Muscle of leg (tissue), 11 donors: ENCODE results near the gene MT1E. TPM values are rescaled to one million over a fixed set of nuclear protein-coding genes. Genes with fewer than 3 reads are reported as not detected.
A peak's percentile ranks its signal among the peaks of the same experiment; 100 is the strongest.

ENCODE experiments used
- DNase-seq: peaks from one replicate; pipeline ENCODE4 v3.0.0; 2013
- H3K27ac ChIP-seq: one replicate; pipeline ENCODE4 v1.5.1; 2013; ENCODE audit warnings: mild to moderate bottlenecking, low read length, control low read depth
- H3K27me3 ChIP-seq: one replicate; pipeline ENCODE4 v1.6.1; 2013; ENCODE audit warnings: low read length; ENCODE audit not compliant: control insufficient read depth, insufficient read depth
- H3K36me3 ChIP-seq: one replicate; pipeline ENCODE4 v1.6.1; 2013; ENCODE audit warnings: low read length; ENCODE audit not compliant: control insufficient read depth, insufficient read depth
- H3K4me1 ChIP-seq: one replicate; pipeline ENCODE4 v1.6.1; 2013; ENCODE audit warnings: low read length; ENCODE audit not compliant: control insufficient read depth, insufficient read depth
- H3K4me3 ChIP-seq: one replicate; pipeline ENCODE4 v1.5.1; 2013; ENCODE audit warnings: low read length, control low read depth
- H3K9me3 ChIP-seq: replicated peaks from 2 replicates; pipeline ENCODE4 v1.6.1; 2013; ENCODE audit warnings: low read depth, low read length; ENCODE audit not compliant: control insufficient read depth
- WGBS: methylation state at CpG from one replicate; pipeline ENCODE4 v1.1.5; 2013; ENCODE audit warnings: missing lambda C conversion rate; ENCODE audit not compliant: insufficient coverage; 5-methylcytosine and 5-hydroxymethylcytosine counted together
- polyA plus RNA-seq, 8 donors: library from polyadenylated mRNA; unstranded; fragments of 120-200 nt; gene quantifications; one replicate each; pipeline versions ENCODE4 v1.2.1 to v1.2.3, GENCODE V29; 2013; ENCODE audit warnings: inconsistent platforms in 1 of 8, low replicate concordance in 1 of 8; ENCODE audit not compliant: insufficient read length in 8 of 8, insufficient read depth in 1 of 8
- total RNA-seq: library from RNA; stranded (reverse); fragments of 120-200 nt; gene quantifications from one replicate; pipeline ENCODE4 v1.2.4, GENCODE V29; 2013

Gene MT1E
- total and polyA plus RNA-seq, 9 donors = 7.4 to 29.0 (median 12.3) TPM

DNA sequence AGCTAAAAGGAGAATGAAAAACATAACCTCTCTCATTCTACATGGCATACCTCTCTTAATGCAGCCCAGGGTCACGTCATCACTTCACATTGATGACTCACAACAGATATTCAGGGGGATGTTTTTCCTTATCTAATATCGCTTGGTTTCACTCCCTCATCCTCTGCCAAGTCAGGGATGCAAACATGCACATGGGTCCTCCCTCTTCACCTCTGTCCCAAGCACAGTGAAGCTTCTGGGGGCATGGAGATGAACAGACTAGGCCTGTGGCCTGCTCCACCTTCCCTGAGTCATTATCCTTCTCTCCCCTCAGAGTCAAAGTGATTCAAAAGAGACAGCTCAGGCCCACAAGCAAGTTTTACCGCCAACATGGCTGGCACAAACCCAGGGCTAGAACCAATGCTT, 19.5 kb upstream of the MT1E start:
- Histone ChIP-seq H3K36me3 (no peaks in the 10 kb centered on the region), H3K9me3 (no peaks in the 10 kb centered on the region), H3K27ac (peak overlapping the region; percentile 91), H3K4me1 (peaks cover 45% of the 10 kb centered on the region), H3K4me3 (no peak overlapping the region), H3K27me3 (peaks cover 6% of the 10 kb centered on the region)
- 30% methylated on average over 1 of the region's 3 CpGs for WGBS
- DNase-seq = no peak

DNA sequence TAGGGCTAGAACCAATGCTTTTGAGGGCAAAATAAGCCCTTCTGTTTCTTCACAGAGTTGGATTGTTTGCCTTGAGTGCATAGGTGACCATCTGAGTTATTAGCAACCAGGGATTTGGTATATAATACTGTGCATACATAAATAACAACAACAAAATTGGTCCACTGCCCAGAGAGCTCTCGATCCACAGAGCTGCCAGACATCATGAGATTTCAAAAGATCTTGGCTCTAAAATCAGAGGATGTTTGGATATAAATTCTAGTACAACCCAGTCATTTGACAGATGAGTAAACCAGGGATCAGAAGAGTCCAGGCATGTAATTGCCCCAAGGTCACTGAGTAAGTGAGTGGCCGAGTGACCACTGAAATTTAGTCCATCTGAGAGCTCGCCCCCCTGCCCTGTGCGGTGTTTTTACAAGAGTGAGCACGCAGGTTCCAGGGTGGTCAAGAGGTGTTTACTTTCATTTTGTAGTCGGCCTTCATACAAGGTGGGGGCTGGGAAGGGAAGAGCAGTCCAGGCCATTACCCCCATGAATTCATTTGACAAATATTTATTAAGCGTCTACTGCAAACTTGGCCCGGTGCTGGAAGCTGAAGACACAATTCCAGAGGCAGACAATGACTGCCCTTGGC, 19.0 kb upstream of the MT1E start:
- DNase-seq = peak; percentile 77
- no peaks in the 10 kb centered on the region for H3K9me3 ChIP-seq
- H3K4me3 ChIP-seq = no peak overlapping the region
- WGBS = 20% methylated on average over 1 of the region's 8 CpGs
- H3K27ac ChIP-seq = peak overlapping the region; percentile 91
- H3K36me3 ChIP-seq = no peaks in the 10 kb centered on the region
- H3K27me3 ChIP-seq = peaks cover 1% of the 10 kb centered on the region
- H3K4me1 ChIP-seq = peaks cover 50% of the 10 kb centered on the region

DNA sequence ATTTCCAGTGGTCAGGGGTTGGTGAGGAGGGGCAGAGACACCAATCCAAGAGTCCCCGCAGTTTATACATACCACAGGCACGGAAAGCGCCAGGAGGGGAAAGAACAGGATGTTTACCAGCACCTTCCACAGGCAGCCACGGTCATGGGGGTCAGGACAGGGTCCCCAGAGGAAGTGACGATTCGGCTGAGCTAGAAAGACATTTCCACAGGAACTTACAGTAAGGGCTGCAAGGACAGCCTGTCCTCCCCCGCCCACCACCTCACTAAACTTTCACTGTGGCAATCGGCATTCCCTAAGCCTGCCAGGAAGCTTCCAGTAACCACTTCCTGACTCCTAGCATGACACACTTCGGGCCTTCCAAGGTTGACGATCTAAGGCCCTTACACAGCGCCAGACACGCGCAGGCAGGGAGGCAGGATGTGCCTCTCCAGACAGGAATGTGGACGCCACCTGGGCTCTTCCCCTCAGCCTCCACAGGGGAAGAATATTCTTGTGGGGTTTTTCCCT, 18.4 kb upstream of the MT1E start:
- no peak overlapping the region for H3K4me3 ChIP-seq
- DNase-seq = peak; percentile 83
- no peaks in the 10 kb centered on the region for H3K9me3 ChIP-seq
- WGBS = 33% methylated on average over 1 of the region's 14 CpGs
- H3K36me3 ChIP-seq = no peaks in the 10 kb centered on the region
- no peaks in the 10 kb centered on the region for H3K27me3 ChIP-seq
- peak overlapping the region; percentile 91 for H3K27ac ChIP-seq
- peaks cover 55% of the 10 kb centered on the region for H3K4me1 ChIP-seq

DNA sequence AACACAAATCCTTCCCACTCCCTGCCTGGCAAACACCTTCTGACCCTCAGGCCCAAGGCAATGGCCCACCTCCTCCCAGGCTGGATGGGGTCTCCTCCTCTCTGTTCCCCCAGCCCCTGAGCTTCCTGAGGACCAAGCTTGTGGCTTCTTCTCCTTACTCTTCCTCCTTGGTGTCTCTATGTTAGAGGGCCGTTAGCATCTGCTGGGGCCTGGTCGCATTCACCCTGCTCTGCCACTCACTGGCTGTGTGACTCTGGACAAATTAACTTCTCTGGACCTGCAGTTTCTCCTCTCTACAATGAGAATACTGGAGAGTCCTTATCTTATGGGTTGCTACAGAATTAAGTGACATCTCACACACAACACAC, 17.9 kb upstream of the MT1E start:
- no CpG with 5 or more reads among the region's 2 CpGs for WGBS
- Histone ChIP-seq H3K9me3 (no peaks in the 10 kb centered on the region), H3K27ac (peak overlapping the region; percentile 91), H3K36me3 (no peaks in the 10 kb centered on the region), H3K27me3 (no peaks in the 10 kb centered on the region), H3K4me3 (peak overlapping the region; percentile 49), H3K4me1 (peaks cover 55% of the 10 kb centered on the region)
- DNase-seq = no peak

DNA sequence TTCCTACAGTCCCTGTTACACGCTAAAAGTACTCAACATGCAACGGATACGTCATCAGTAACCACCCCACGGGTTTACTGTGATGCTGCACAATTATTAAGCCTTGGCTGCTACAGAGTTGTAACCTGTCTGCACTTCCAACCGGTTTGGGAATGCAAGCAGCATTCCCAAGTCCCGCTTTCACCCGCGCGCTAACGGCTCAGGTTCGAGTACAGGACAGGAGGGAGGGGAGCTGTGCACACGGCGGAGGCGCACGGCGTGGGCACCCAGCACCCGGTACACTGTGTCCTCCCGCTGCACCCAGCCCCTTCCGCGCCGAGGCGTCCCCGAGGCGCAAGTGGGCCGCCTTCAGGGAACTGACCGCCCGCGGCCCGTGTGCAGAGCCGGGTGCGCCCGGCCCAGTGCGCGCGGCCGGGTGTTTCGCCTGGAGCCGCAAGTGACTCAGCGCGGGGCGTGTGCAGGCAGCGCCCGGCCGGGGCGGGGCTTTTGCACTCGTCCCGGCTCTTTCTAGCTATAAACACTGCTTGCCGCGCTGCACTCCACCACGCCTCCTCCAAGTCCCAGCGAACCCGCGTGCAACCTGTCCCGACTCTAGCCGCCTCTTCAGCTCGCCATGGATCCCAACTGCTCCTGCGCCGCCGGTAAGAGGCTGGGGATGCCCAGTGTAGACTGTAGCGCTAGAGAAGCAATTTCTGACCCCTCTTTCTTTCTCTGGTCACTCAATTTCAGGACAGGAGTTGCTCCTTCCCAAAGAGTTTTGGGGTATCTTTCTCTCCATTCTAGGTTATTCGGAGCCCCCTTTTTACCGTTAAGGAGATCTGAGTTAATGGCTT, 17.3 kb upstream of the MT1E start, which contains the start of gene MT2A:
TSS of gene MT2A (plus strand) at position 542 of the 833 bp plus-strand sequence. CDS start at position 614, 72 bp downstream.
- 5% methylated on average over 61 of the region's 62 CpGs for WGBS
- H3K9me3 ChIP-seq = no peaks in the 10 kb centered on the region

DNA sequence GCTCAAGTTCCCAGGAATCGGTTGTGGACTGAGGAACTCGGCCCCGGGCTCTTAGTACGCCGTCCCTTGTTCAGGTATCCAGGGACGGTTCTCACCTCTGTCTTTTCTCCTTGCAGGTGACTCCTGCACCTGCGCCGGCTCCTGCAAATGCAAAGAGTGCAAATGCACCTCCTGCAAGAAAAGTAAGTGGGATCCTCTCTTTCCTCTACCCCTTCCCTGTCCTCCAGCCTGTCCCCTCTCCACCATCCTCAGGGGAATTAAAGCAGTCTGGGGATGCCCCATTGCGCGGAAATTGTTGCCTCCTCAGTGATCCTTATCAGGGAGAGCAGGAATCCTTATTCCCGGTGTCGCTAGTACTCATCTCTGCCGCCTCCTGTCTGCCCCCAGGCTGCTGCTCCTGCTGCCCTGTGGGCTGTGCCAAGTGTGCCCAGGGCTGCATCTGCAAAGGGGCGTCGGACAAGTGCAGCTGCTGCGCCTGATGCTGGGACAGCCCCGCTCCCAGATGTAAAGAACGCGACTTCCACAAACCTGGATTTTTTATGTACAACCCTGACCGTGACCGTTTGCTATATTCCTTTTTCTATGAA, 16.6 kb upstream of the MT1E start:
- no peaks in the 10 kb centered on the region for H3K9me3 ChIP-seq
- no peaks in the 10 kb centered on the region for H3K27me3 ChIP-seq
- H3K27ac ChIP-seq = peak overlapping the region; percentile 87
- 1% methylated on average over 15 of the region's 21 CpGs for WGBS
- peaks cover 55% of the 10 kb centered on the region for H3K4me1 ChIP-seq
- no peaks in the 10 kb centered on the region for H3K36me3 ChIP-seq
- H3K4me3 ChIP-seq = peak overlapping the region; percentile 63
- DNase-seq = no peak

More for the DNA sequence above, 17.3 kb upstream of the MT1E start, which contains the start of gene MT2A:
- Histone ChIP-seq H3K4me3 (peak within 1 kb of the TSS; percentile 63), H3K27ac (peak within 1 kb of the TSS; percentile 91), H3K36me3 (no peaks in the 10 kb centered on the region), H3K27me3 (no peaks in the 10 kb centered on the region), H3K4me1 (peaks cover 55% of the 10 kb centered on the region)
- peak; percentile 97 for DNase-seq

DNA sequence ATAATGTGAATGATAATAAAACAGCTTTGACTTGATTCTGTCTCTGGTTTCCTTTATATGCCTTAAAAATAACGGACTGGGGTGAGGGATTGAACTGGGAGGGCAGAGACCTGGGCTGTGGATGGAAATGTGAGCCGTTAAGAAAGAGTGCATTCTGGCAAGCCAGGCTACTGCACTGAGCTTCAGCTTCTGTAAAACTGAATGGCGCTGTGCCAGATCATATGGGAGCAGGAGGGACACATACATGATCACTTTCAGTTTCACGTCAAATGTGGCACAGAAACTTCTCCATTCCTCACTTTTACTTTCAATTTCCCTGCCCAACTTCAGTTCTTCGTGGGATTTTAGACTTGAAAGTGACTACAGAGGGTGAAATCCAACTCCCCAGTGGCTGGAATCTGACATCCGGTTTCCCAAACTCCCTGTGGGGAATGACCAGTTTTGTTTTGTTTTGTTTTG, 16.1 kb upstream of the MT1E start:
- peaks cover 55% of the 10 kb centered on the region for H3K4me1 ChIP-seq

DNA sequence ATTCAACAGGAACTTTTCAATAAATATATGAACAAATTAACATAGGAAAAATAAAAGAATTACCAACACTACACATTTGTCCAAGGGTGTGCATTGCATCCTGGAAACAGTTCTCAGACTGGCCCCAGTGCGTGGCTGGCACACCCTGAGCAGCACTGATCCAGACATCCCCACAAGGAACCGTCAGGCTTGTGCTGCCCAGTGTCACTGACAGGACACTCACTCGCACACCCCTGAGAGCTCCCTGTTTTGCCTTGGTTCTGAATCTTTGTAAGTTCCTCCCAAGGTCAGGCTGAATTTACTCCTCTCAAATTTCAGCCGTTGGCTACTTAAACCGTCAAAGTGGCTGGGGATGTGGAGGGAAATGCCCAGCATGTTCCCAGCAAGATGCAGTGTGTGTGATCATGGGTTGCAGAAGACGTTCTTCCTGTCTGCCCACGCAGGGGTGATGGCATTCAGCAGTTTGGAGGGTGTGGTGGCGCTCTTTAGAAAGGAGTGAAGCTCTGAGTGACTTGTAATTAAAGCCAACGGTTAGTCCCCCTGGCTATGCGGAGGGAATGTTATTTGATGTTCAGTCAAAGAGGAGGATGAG, 15.5 kb upstream of the MT1E start:
- DNase-seq = peak; percentile 49
- Histone ChIP-seq H3K27me3 (no peaks in the 10 kb centered on the region), H3K36me3 (no peaks in the 10 kb centered on the region), H3K9me3 (no peaks in the 10 kb centered on the region), H3K4me1 (peaks cover 55% of the 10 kb centered on the region), H3K4me3 (no peak overlapping the region), H3K27ac (peak overlapping the region; percentile 87)
- WGBS = 30% methylated on average over 10 of the region's 10 CpGs

More for the DNA sequence above, 16.1 kb upstream of the MT1E start:
- H3K27me3 ChIP-seq = no peaks in the 10 kb centered on the region
- whole genome bisulfite sequencing = 0% methylated on average over 3 of the region's 6 CpGs
- H3K9me3 ChIP-seq = no peaks in the 10 kb centered on the region
- DNase-seq = peak; percentile 93
- H3K4me3 ChIP-seq = peak overlapping the region; percentile 63
- H3K27ac ChIP-seq = peak overlapping the region; percentile 87
- H3K36me3 ChIP-seq = no peaks in the 10 kb centered on the region

DNA sequence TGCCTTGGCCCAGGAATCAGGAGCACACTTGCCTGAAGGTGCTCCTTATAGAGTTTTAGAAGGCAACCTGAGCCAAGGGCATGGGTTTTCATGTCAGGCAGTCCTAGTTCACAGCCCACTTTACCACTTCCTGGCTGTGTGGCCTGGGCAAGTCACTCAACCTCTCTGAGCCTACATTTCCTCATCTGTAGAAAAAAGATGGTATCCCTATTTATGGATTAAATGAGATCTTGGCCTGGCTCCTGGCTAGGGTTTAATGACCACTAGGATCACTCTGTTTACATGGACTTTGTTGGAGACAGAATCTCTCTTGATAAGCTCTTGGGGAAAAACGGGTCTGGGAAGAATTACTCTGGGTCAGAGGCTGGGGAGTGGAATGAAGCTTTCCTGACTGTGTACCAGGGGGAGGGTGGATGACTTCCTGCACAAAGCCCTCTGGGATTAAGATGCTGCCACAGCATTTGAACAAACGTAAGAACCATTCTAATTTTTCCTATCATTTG, 14.9 kb upstream of the MT1E start:
- peaks cover 55% of the 10 kb centered on the region for H3K4me1 ChIP-seq
- H3K9me3 ChIP-seq = no peaks in the 10 kb centered on the region
- no peaks in the 10 kb centered on the region for H3K36me3 ChIP-seq
- no peaks in the 10 kb centered on the region for H3K27me3 ChIP-seq
- no peak overlapping the region for H3K4me3 ChIP-seq
- 40% methylated on average over 1 of the region's 2 CpGs for WGBS
- peak overlapping the region; percentile 87 for H3K27ac ChIP-seq
- peak; percentile 67 for DNase-seq
